GM18951 (cell line): ENCODE data around the gene ANKRD18A.

ENCODE experiments used
- POLR2A ChIP-seq: IDR thresholded peaks from 4 replicates; pipeline ENCODE4 v1.6.1; 2011; ENCODE audit warnings: mild to moderate bottlenecking; ENCODE audit not compliant: insufficient read length, insufficient read depth; ENCODE audit errors: extremely low read depth
- in situ Hi-C: fragments of 300-500 bp; cut with MboI; formaldehyde crosslinking; loops from one replicate; pipeline ENCODE4 v1.12.0; 2022; ENCODE audit warnings: low sequenced_read_pairs, mixed read lengths, inconsistent platforms; ENCODE audit not compliant: unreplicated experiment

ANKRD18A gene

GRCh38 chr9:38529317-38529716 lies 91.1 kb downstream of the ANKRD18A start:
- no peak for TF ChIP-seq POLR2A
- in situ Hi-C loops = no loop called here

GRCh38 chr9:38527503-38527902 lies 92.9 kb downstream of the ANKRD18A start:
- in situ Hi-C loops = no loop called here
- TF ChIP-seq POLR2A = no peak

- no peak for TF ChIP-seq POLR2A
Measured at GRCh38 chr9:38526591-38526990, 93.8 kb downstream of the ANKRD18A start.

GRCh38 chr9:38523121-38523520 lies 97.3 kb downstream of the ANKRD18A start:
- in situ Hi-C loops = no loop called here
- TF ChIP-seq POLR2A = no peak

More at GRCh38 chr9:38526591-38526990, 93.8 kb downstream of the ANKRD18A start:
- in situ Hi-C loops = no loop called here

- in situ Hi-C loops = no loop called here
- no peak for TF ChIP-seq POLR2A
Measured at GRCh38 chr9:38521762-38522161, 98.6 kb downstream of the ANKRD18A start.
